WTC11 (cell line): ENCODE data around the gene EID2B.

ENCODE experiments used
- CREB1 ChIP-seq: sonication (generic); formaldehyde crosslinking; IDR thresholded peaks from 2 replicates; pipeline ENCODE4 v1.8.0; 2023; ENCODE audit warnings: mild to moderate bottlenecking, missing genetic modification reagents
- JUN ChIP-seq: sonication (generic); formaldehyde crosslinking; IDR thresholded peaks from 2 replicates; pipeline ENCODE4 v1.8.0; 2023; ENCODE audit warnings: mild to moderate bottlenecking, missing genetic modification reagents
- NR2C2 ChIP-seq: sonication (generic); formaldehyde crosslinking; IDR thresholded peaks from 2 replicates; pipeline ENCODE4 v1.8.0; 2022; ENCODE audit warnings: mild to moderate bottlenecking, missing genetic modification reagents
- TF ChIP-seq, protein P1 (sequence below): fragments of 200-600 bp; IDR thresholded peaks from 2 replicates; pipeline ENCODE4 v1.8.0; 2022; ENCODE audit warnings: antibody characterized with exemption
- TF ChIP-seq, protein P2 (sequence below): sonication (generic); formaldehyde crosslinking; IDR thresholded peaks from 2 replicates; pipeline ENCODE4 v1.8.0; 2022; ENCODE audit warnings: mild to moderate bottlenecking, missing genetic modification reagents
- TF ChIP-seq, protein P3 (sequence below): sonication (generic); formaldehyde crosslinking; IDR thresholded peaks from 2 replicates; pipeline ENCODE4 v1.8.1; 2023; ENCODE audit warnings: mild to moderate bottlenecking, missing genetic modification reagents, moderate library complexity
- TF ChIP-seq, protein P4 (sequence below): sonication (generic); formaldehyde crosslinking; IDR thresholded peaks from 2 replicates; pipeline ENCODE4 v1.8.0; 2022; ENCODE audit warnings: mild to moderate bottlenecking, missing genetic modification reagents
- TF ChIP-seq, protein P5 (sequence below): fragments of 250-450 bp; sonication (Bioruptor Pico); IDR thresholded peaks from 2 replicates; pipeline ENCODE4 v1.9.0; 2021; ENCODE audit warnings: moderate library complexity, mild to moderate bottlenecking, inconsistent platforms, borderline replicate concordance

DNA sequence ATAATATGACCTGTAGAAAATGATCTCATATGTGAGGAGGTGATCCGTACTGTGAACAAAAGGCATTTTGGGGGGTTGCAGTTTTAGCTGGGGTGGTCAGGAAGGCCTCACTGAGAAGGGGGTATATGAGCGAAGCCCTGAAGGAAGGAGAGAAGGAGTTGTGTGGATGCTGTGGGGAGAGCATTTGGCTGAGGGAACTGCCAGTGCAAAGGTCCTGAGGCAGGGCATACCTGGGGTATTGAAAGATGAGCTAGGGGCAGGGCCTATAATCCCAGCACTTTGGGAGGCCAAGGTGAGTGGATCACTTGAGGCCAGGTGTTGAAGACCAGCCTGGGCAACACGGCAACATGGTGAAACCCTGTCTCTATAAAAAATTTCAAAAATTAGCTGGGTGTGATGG, 15.2 kb downstream of the EID2B start:
- TF ChIP-seq, protein P1, sequence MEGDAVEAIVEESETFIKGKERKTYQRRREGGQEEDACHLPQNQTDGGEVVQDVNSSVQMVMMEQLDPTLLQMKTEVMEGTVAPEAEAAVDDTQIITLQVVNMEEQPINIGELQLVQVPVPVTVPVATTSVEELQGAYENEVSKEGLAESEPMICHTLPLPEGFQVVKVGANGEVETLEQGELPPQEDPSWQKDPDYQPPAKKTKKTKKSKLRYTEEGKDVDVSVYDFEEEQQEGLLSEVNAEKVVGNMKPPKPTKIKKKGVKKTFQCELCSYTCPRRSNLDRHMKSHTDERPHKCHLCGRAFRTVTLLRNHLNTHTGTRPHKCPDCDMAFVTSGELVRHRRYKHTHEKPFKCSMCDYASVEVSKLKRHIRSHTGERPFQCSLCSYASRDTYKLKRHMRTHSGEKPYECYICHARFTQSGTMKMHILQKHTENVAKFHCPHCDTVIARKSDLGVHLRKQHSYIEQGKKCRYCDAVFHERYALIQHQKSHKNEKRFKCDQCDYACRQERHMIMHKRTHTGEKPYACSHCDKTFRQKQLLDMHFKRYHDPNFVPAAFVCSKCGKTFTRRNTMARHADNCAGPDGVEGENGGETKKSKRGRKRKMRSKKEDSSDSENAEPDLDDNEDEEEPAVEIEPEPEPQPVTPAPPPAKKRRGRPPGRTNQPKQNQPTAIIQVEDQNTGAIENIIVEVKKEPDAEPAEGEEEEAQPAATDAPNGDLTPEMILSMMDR = no peak
- TF ChIP-seq, protein P2, sequence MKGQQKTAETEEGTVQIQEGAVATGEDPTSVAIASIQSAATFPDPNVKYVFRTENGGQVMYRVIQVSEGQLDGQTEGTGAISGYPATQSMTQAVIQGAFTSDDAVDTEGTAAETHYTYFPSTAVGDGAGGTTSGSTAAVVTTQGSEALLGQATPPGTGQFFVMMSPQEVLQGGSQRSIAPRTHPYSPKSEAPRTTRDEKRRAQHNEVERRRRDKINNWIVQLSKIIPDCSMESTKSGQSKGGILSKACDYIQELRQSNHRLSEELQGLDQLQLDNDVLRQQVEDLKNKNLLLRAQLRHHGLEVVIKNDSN = no peak
- TF ChIP-seq, protein P3, sequence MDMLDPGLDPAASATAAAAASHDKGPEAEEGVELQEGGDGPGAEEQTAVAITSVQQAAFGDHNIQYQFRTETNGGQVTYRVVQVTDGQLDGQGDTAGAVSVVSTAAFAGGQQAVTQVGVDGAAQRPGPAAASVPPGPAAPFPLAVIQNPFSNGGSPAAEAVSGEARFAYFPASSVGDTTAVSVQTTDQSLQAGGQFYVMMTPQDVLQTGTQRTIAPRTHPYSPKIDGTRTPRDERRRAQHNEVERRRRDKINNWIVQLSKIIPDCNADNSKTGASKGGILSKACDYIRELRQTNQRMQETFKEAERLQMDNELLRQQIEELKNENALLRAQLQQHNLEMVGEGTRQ (CRISPR knock-in tag) = no peak
- TF ChIP-seq CREB1 (CRISPR knock-in tag) (no peak), JUN (CRISPR knock-in tag) (no peak), NR2C2 (CRISPR knock-in tag) (no peak)
- TF ChIP-seq, protein P4, sequence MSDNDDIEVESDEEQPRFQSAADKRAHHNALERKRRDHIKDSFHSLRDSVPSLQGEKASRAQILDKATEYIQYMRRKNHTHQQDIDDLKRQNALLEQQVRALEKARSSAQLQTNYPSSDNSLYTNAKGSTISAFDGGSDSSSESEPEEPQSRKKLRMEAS (CRISPR knock-in tag) = no peak
- TF ChIP-seq, protein P5, sequence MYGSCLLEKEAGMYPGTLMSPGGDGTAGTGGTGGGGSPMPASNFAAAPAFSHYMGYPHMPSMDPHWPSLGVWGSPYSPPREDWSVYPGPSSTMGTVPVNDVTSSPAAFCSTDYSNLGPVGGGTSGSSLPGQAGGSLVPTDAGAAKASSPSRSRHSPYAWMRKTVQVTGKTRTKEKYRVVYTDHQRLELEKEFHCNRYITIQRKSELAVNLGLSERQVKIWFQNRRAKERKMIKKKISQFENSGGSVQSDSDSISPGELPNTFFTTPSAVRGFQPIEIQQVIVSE (CRISPR knock-in tag) = no peak
